CD4-positive, alpha-beta memory T cell (primary cell): ENCODE results near the gene PCIF1. TPM values are rescaled to one million over a fixed set of nuclear protein-coding genes. Genes with fewer than 3 reads are reported as not detected.

Experiments used
- CTCF ChIA-PET: fragments of 350-600 bp; sonication (Branson Sonifier 250); formaldehyde crosslinking; loops from one replicate; lab custom pipeline; 2021; ENCODE audit warnings: inconsistent platforms; ENCODE audit not compliant: partially characterized antibody; lab: Charles Lee
- POLR2A ChIA-PET: fragments of 350-600 bp; sonication (Branson Sonifier 250); formaldehyde crosslinking; loops from one replicate; lab custom pipeline; 2021; ENCODE audit not compliant: partially characterized antibody; lab: Charles Lee
- DNase-seq, 5 donors: peaks; one replicate each; pipeline versions ENCODE4 v3.0.0 to v3.0.0-alpha.2; 2020 to 2022; ENCODE audit warnings: mixed read lengths in 1 of 5
- H3K27ac ChIP-seq: one replicate; pipeline ENCODE4 v1.7.0; 2013; ENCODE audit warnings: low read depth, low read length
- H3K27me3 ChIP-seq: 2 replicates; pipeline ENCODE4 v1.7.0; 2013; ENCODE audit warnings: mild to moderate bottlenecking, low read length, moderate library complexity; ENCODE audit not compliant: insufficient read depth
- H3K36me3 ChIP-seq: 2 replicates; pipeline ENCODE4 v1.7.0; 2013; ENCODE audit warnings: mild to moderate bottlenecking, low read length, moderate library complexity; ENCODE audit not compliant: insufficient read depth
- H3K4me1 ChIP-seq: 2 replicates; pipeline ENCODE4 v1.7.0; 2013; ENCODE audit warnings: mild to moderate bottlenecking, low read length, moderate library complexity; ENCODE audit not compliant: insufficient read depth
- H3K4me3 ChIP-seq, 2 donors: one replicate each; pipeline ENCODE4 v1.7.0; 2013; ENCODE audit warnings: low read length in 2 of 2, mild to moderate bottlenecking in 1 of 2
- H3K9me3 ChIP-seq, 2 donors: one replicate each; pipeline ENCODE4 v1.7.0; 2013; ENCODE audit warnings: low read length in 2 of 2, control low read depth in 1 of 2; ENCODE audit not compliant: control insufficient read depth in 1 of 2
- H3K27ac Mint-ChIP-seq, 7 donors: one replicate each; pipeline ENCODE4 v1.8.0; 2020 to 2021; ENCODE audit warnings: mixed read lengths in 7 of 7, mild to moderate bottlenecking in 6 of 7, inconsistent platforms in 3 of 7, moderate library complexity in 3 of 7
- H3K27me3 Mint-ChIP-seq, 2 donors: one replicate each; pipeline ENCODE4 v1.8.0; 2020 to 2021; ENCODE audit warnings: mixed read lengths in 2 of 2
- H3K36me3 Mint-ChIP-seq, 2 donors: one replicate each; pipeline ENCODE4 v1.8.0; 2020 to 2021; ENCODE audit warnings: mixed read lengths in 2 of 2, inconsistent platforms in 1 of 2, mild to moderate bottlenecking in 1 of 2
- H3K4me1 Mint-ChIP-seq, 4 donors: one replicate each; pipeline ENCODE4 v1.8.0; 2020 to 2021; ENCODE audit warnings: mixed read lengths in 4 of 4, mild to moderate bottlenecking in 1 of 4
- H3K4me3 Mint-ChIP-seq, 8 donors: one replicate each; pipeline ENCODE4 v1.8.0; 2020 to 2021; ENCODE audit warnings: mixed read lengths in 8 of 8, mild to moderate bottlenecking in 7 of 8, moderate library complexity in 6 of 8, inconsistent platforms in 3 of 8
- H3K9me3 Mint-ChIP-seq, 8 donors: one replicate each; pipeline ENCODE4 v1.8.0; 2020 to 2021; ENCODE audit warnings: mixed read lengths in 8 of 8, mild to moderate bottlenecking in 5 of 8, inconsistent platforms in 3 of 8, moderate library complexity in 1 of 8
- intact Hi-C: fragments of 100-400 bp; cut with micrococcal nuclease; formaldehyde crosslinking; loops from one replicate; pipeline ENCODE4 v1.15.1; 2023
- polyA plus RNA-seq, 2 donors: library from polyadenylated mRNA; unstranded; fragments of 300-500 nt; fragmentation: Illumina TruSeq; gene quantifications; one replicate each; pipeline ENCODE4 v1.2.3, GENCODE V29; 2021
- total RNA-seq, 2 experiments: library from RNA; stranded (reverse); gene quantifications; one replicate each; pipeline ENCODE4 v1.2.3, GENCODE V29; 2021

The PCIF1 gene
- total and polyA plus RNA-seq, 4 experiments from 2014 or later: 63.1 to 83.4 (median 70.2) TPM

- H3K27me3 ChIP-seq: no peaks in the 10 kb centered on the region
- no peak overlapping the region for H3K27ac ChIP-seq
- DNase-seq: no peak
- H3K4me1 Mint-ChIP-seq: no peaks in the 10 kb centered on the region
- no peaks in the 10 kb centered on the region for H3K9me3 ChIP-seq
- no peaks in the 10 kb centered on the region for H3K27me3 Mint-ChIP-seq
- CTCF ChIA-PET: interaction anchor here (1.2 to 1.3 kb wide), 2 partner anchors 13 to 66 kb away, joined by 3 read pairs; no protein-coding TSS in a partner anchor
- no peaks in the 10 kb centered on the region for H3K36me3 ChIP-seq
- no peak overlapping the region for H3K4me3 Mint-ChIP-seq
- no peak overlapping the region for H3K4me3 ChIP-seq
- POLR2A ChIA-PET: interaction anchor here (1.1 to 1.2 kb wide), 6 partner anchors 13 to 30 kb away, joined by 3 to 5 read pairs (median 3); partner anchors contain the start of genes CTSA, NEURL2, PCIF1 and ZSWIM1
- intact Hi-C loops: no loop called here
- H3K27ac Mint-ChIP-seq: no peak overlapping the region
- H3K9me3 Mint-ChIP-seq: no peaks in the 10 kb centered on the region
- no peaks in the 10 kb centered on the region for H3K4me1 ChIP-seq
- H3K36me3 Mint-ChIP-seq: no peaks in the 10 kb centered on the region
These were observed 29.6 kb upstream of the PCIF1 start for GRCh38 chr20:45904583-45905504.

DNA sequence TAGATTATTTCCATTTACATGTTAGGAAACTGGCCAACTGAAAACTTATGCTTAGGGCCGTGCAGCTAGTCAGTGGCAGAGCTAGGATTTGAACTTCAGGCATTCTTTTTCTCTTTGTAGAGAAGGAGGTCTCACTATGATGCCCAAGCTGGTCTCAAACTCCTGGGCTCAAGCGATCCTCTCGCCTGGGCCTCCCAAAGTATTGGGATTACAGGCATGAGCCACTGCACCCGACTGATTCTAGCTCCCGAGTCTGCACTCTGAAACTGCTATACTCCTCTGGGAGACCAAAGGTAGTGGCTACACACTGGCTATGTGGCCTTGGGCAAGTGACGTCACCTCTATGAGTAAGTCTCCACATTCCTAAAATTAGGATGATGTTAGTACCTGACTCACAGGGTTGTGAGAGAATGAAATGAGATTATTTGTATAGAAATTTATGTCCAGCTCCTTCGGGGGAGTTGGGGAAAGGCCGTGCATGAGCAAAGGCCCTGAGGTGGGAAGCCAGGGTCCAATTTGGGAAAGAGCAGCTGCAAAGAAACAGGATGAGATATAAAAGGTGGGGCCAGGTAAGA is 28.9 kb upstream of the PCIF1 start:
- ChIA-PET CTCF (interaction anchor here (1.2 to 1.3 kb wide), 2 partner anchors 14 to 65 kb away, joined by 3 read pairs; no protein-coding TSS in a partner anchor), POLR2A (interaction anchor here (1.1 to 1.2 kb wide), 5 partner anchors 14 to 29 kb away, joined by 3 to 5 read pairs (median 3); partner anchors contain the start of genes CTSA, NEURL2, PCIF1 and ZSWIM1)
- H3K36me3 ChIP-seq: no peaks in the 10 kb centered on the region

DNA sequence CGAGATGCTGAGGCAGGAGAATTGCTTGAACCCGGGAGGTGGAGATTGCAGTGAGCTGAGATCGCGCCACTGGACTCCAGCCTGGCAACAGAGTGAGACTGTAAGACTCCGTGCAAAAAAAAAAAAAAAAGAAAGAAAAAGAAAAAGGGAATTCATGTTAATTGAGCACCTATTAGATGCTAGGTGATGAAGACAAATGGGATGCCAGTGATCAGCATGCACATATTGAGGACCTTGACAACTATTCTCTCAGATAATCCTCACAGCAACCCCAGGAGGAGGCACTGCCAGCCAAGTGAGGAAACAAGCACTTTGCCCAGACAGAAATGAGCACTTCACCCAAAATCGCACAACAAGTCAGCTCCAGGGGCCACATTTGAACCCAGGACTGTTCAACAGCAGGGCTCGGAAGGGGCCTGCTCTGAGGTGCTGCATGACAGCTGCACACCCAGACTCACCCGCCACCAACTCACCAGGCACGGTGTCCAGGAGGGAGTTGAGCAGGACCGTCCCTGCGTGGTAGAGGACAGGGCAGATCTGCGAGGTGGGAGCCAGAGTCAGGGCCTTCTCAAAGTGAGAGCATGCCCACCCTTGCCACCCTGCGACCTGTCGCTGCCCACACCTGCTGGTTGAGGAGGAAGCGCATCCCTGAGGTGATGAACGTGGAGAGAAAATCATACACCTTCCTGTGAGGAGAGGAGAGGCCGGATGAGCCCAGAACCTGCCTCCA is 27.1 kb upstream of the PCIF1 start:
- no peaks in the 10 kb centered on the region for H3K9me3 ChIP-seq
- H3K36me3 ChIP-seq: no peaks in the 10 kb centered on the region
- no peak overlapping the region for H3K27ac ChIP-seq
- no peak overlapping the region for H3K4me3 ChIP-seq
- H3K4me1 Mint-ChIP-seq: peaks cover 7 to 18% (median 12%) of the 10 kb centered on the region in 4 donors
- H3K4me3 Mint-ChIP-seq: no peak overlapping the region
- H3K27me3 ChIP-seq: peaks cover 2% of the 10 kb centered on the region
- no peaks in the 10 kb centered on the region for H3K36me3 Mint-ChIP-seq
- ChIA-PET CTCF (no interaction called here), POLR2A (interaction anchor here (0.7 to 0.9 kb wide), 2 partner anchors 15 to 26 kb away, joined by 3 read pairs; partner anchors contain the start of gene ZSWIM1)
- intact Hi-C loops: no loop called here
- no peak for DNase-seq
- no peaks in the 10 kb centered on the region for H3K9me3 Mint-ChIP-seq
- peaks cover 18% of the 10 kb centered on the region for H3K4me1 ChIP-seq
- peaks cover 0 to 2% of the 10 kb centered on the region in 2 donors for H3K27me3 Mint-ChIP-seq
- H3K27ac Mint-ChIP-seq: no peak overlapping the region

More for the DNA sequence above, 28.9 kb upstream of the PCIF1 start:
- Mint-ChIP-seq H3K9me3 (no peaks in the 10 kb centered on the region), H3K27me3 (no peaks in the 10 kb centered on the region), H3K36me3 (no peaks in the 10 kb centered on the region), H3K4me1 (peaks cover 1 to 3% (median 1%) of the 10 kb centered on the region in 4 donors), H3K4me3 (peak overlapping the region in 1 of 8 donors; percentile 5), H3K27ac (peak overlapping the region in 1 of 7 donors; percentile 65)
- Histone ChIP-seq H3K9me3 (no peaks in the 10 kb centered on the region), H3K4me3 (no peak overlapping the region), H3K27me3 (no peaks in the 10 kb centered on the region), H3K4me1 (peaks cover under 1% of the 10 kb centered on the region), H3K27ac (no peak overlapping the region)
- intact Hi-C loops: no loop called here
- no peak for DNase-seq

- H3K36me3 ChIP-seq: no peaks in the 10 kb centered on the region
- peaks cover 18% of the 10 kb centered on the region for H3K4me1 ChIP-seq
- H3K27ac ChIP-seq: no peak overlapping the region
- peaks cover 5% of the 10 kb centered on the region for H3K27me3 ChIP-seq
- Mint-ChIP-seq H3K27ac (no peak overlapping the region), H3K4me3 (no peak overlapping the region), H3K27me3 (peaks cover under 1 to 2% of the 10 kb centered on the region in 2 donors), H3K4me1 (peaks cover 7 to 19% (median 12%) of the 10 kb centered on the region in 4 donors), H3K36me3 (no peaks in the 10 kb centered on the region), H3K9me3 (no peaks in the 10 kb centered on the region)
- ChIA-PET CTCF (no interaction called here), POLR2A (interaction anchor here (0.7 to 0.9 kb wide), 2 partner anchors 15 to 27 kb away, joined by 3 read pairs; partner anchors contain the start of gene ZSWIM1)
- intact Hi-C loops: no loop called here
- H3K9me3 ChIP-seq: no peaks in the 10 kb centered on the region
- no peak overlapping the region for H3K4me3 ChIP-seq
- DNase-seq: no peak
These were observed 26.4 kb upstream of the PCIF1 start for GRCh38 chr20:45908084-45908483.

GRCh38 chr20:45909336-45909808 is 25.1 kb upstream of the PCIF1 start:
- no peaks in the 10 kb centered on the region for H3K36me3 ChIP-seq
- H3K4me1 ChIP-seq: peaks cover 18% of the 10 kb centered on the region
- peaks cover 8% of the 10 kb centered on the region for H3K27me3 ChIP-seq
- DNase-seq: no peak
- H3K9me3 ChIP-seq: no peaks in the 10 kb centered on the region
- intact Hi-C loops: no loop called here
- CTCF ChIA-PET: interaction anchor here (1.2 to 2.8 kb wide), 2 partner anchors 19 to 62 kb away, joined by 3 to 10 read pairs; partner anchors contain the start of genes CTSA and NEURL2
- Mint-ChIP-seq H3K27me3 (peaks cover 5 to 6% of the 10 kb centered on the region in 2 donors), H3K36me3 (no peaks in the 10 kb centered on the region), H3K4me1 (peaks cover 7 to 19% (median 13%) of the 10 kb centered on the region in 4 donors), H3K4me3 (no peak overlapping the region), H3K27ac (peak overlapping the region in 1 of 7 donors; percentile 71), H3K9me3 (no peaks in the 10 kb centered on the region)
- no peak overlapping the region for H3K4me3 ChIP-seq
- POLR2A ChIA-PET: interaction anchor here (1.0 to 3.7 kb wide), 3 partner anchors 19 to 25 kb away, joined by 5 to 15 read pairs (median 11); partner anchors contain the start of genes CTSA, NEURL2 and PCIF1
- no peak overlapping the region for H3K27ac ChIP-seq

DNA sequence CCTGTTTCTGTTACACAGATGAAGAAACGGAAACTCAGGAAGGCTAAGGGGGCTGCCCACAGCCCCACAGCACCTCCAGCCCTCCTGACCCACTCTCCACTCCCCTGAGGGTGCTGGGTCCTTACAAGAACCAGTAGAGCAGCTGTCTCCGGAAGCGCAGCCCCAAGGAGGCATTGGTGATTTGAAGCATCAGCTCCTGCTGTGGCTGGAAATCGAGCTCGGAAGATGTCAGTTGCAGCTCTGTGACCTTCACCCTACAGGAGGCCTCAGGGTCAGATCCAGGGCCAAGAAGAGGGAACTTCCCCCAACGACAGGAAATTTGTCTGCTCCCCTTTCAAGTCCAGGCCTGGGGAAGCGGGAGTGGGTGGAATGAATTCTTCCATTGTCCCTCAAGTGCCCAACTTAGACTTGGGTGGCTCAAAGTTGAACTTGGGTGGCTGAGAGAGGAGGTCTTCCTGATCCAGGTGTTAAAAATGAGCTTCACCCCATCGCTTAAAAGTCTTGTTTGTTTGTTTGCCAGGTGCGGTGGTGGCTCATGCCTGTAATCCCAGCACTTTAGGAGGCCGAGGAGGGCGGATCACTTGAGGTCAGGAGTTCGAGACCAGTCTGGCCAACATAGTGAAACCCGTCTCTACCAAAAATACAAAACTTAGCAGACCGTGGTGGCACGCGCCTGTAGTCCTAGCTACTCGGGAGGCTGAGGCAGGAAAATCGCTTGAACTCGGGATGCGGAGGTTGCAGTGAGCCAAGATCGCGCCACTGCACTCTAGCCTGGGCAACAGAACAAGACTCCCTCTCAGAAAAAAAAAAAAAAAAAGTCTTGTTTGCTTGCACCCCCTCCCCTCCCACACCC is 24.4 kb upstream of the PCIF1 start:
- CTCF ChIA-PET: interaction anchor here (1.2 to 2.8 kb wide), 2 partner anchors 20 to 61 kb away, joined by 3 to 10 read pairs; partner anchors contain the start of genes CTSA and NEURL2
- Mint-ChIP-seq H3K27ac (peak overlapping the region in 5 of 7 donors; percentile 3 to 88 (median 71)), H3K9me3 (no peaks in the 10 kb centered on the region), H3K4me1 (peaks cover 7 to 19% (median 13%) of the 10 kb centered on the region in 4 donors), H3K27me3 (peaks cover 9% of the 10 kb centered on the region in 2 donors), H3K4me3 (peak overlapping the region; percentile 15 to 86 (median 80)), H3K36me3 (no peaks in the 10 kb centered on the region)
- Histone ChIP-seq H3K4me1 (peaks cover 18% of the 10 kb centered on the region), H3K36me3 (no peaks in the 10 kb centered on the region), H3K27ac (no peak overlapping the region), H3K27me3 (peaks cover 8% of the 10 kb centered on the region), H3K9me3 (no peaks in the 10 kb centered on the region), H3K4me3 (peak overlapping the region in 1 of 2 donors; percentile 49)
- POLR2A ChIA-PET: interaction anchor here (0.9 to 3.7 kb wide), 4 partner anchors 17 to 25 kb away, joined by 3 to 15 read pairs (median 8); partner anchors contain the start of genes CTSA, NEURL2 and PCIF1
- intact Hi-C loops: no loop called here
- DNase-seq: no peak
